HepG2 (cell line): Measurements from ENCODE around the gene PTPRCAP. TPM values are rescaled to one million over a fixed set of nuclear protein-coding genes. Genes with fewer than 3 reads are reported as not detected.

Experiments
- CBX5 ChIP-seq: sonication (generic); formaldehyde crosslinking; IDR thresholded peaks from 2 replicates; pipeline ENCODE4 v1.4.0; 2020; ENCODE audit warnings: missing genetic modification reagents, borderline replicate concordance
- FOXK1 ChIP-seq: sonication (generic); formaldehyde crosslinking; IDR thresholded peaks from 2 replicates; pipeline ENCODE4 v1.4.0; 2020; ENCODE audit warnings: low read depth, missing genetic modification reagents, borderline replicate concordance
- KDM1A ChIP-seq: IDR thresholded peaks from 2 replicates; pipeline ENCODE4 v1.6.1; 2016; ENCODE audit warnings: missing compliant biosample characterization
- MATR3 ChIP-seq: sonication (generic); formaldehyde crosslinking; IDR thresholded peaks from 2 replicates; pipeline ENCODE4 v1.4.0; 2020; ENCODE audit warnings: missing genetic modification reagents
- PAX8 ChIP-seq: sonication (generic); formaldehyde crosslinking; IDR thresholded peaks from 2 replicates; pipeline ENCODE4 v1.8.0; 2022; ENCODE audit warnings: mild to moderate bottlenecking, missing genetic modification reagents, borderline replicate concordance
- POGZ ChIP-seq: sonication (generic); formaldehyde crosslinking; IDR thresholded peaks from 2 replicates; pipeline ENCODE4 v1.4.0; 2020; ENCODE audit warnings: mild to moderate bottlenecking, missing genetic modification reagents
- RCOR2 ChIP-seq: IDR thresholded peaks from 2 replicates; pipeline ENCODE4 v1.6.1; 2016; ENCODE audit warnings: missing biosample characterization, missing genetic modification reagents
- SATB2 ChIP-seq: sonication (generic); formaldehyde crosslinking; IDR thresholded peaks from 2 replicates; pipeline ENCODE4 v1.5.0; 2020; ENCODE audit warnings: missing genetic modification reagents
- SIN3B ChIP-seq: fragments of 150-350 bp; IDR thresholded peaks from 2 replicates; pipeline ENCODE4 v1.6.1; 2014; ENCODE audit warnings: low read length
- STAG1 ChIP-seq: sonication (generic); formaldehyde crosslinking; IDR thresholded peaks from 2 replicates; pipeline ENCODE4 v1.4.0; 2020; ENCODE audit warnings: missing genetic modification reagents
- ZNF44 ChIP-seq: sonication (generic); formaldehyde crosslinking; IDR thresholded peaks from 2 replicates; pipeline ENCODE4 v1.5.1; 2020; ENCODE audit warnings: mild to moderate bottlenecking, missing genetic modification reagents
- ZNF746 ChIP-seq: sonication (generic); formaldehyde crosslinking; IDR thresholded peaks from 2 replicates; pipeline ENCODE4 v1.8.0; 2022; ENCODE audit warnings: mild to moderate bottlenecking, missing genetic modification reagents
- polyA plus RNA-seq, 8 experiments: library from polyadenylated mRNA; depleted of rRNA in 3 of 8; stranded (reverse) in 7 of 8; unstranded in 1 of 8; fragments of >200 nt; fragmentation: Illumina TruSeq in 4 of 8; extraction: Trizol in 4 of 8; gene quantifications; 2 replicates each; pipeline versions ENCODE4 v1.2.1 to v1.2.3, GENCODE V29; 2011 to 2016; ENCODE audit warnings: low read depth in 4 of 8, missing spikeins in 1 of 8, mixed read lengths in 1 of 8; ENCODE audit not compliant: insufficient read depth in 1 of 8
- total RNA-seq, 5 experiments: library from RNA; depleted of rRNA; stranded (reverse); fragments of >200 nt; fragmentation: Illumina TruSeq; extraction: Trizol; gene quantifications; 2 replicates each; pipeline ENCODE4 v1.2.3, GENCODE V29; 2016; ENCODE audit warnings: low read depth in 1 of 5
- TF ChIP-seq, protein P1 (sequence below): sonication (generic); formaldehyde crosslinking; IDR thresholded peaks from 2 replicates; pipeline ENCODE4 v1.5.1; 2020; ENCODE audit warnings: mild to moderate bottlenecking, missing genetic modification reagents
- TF ChIP-seq, protein P2 (sequence below): sonication (generic); formaldehyde crosslinking; IDR thresholded peaks from 2 replicates; pipeline ENCODE4 v1.4.0; 2020; ENCODE audit warnings: mild to moderate bottlenecking, low read depth, missing genetic modification reagents
- TF ChIP-seq, protein P3 (sequence below): sonication (generic); formaldehyde crosslinking; conservative IDR thresholded peaks from 2 replicates; pipeline ENCODE4 v1.4.0; 2020; ENCODE audit warnings: missing genetic modification reagents
- TF ChIP-seq, protein P4 (sequence below): sonication (generic); formaldehyde crosslinking; IDR thresholded peaks from 2 replicates; pipeline ENCODE4 v1.4.0; 2020; ENCODE audit warnings: mild to moderate bottlenecking, missing genetic modification reagents
- TF ChIP-seq, protein P5 (sequence below): sonication (generic); formaldehyde crosslinking; IDR thresholded peaks from 2 replicates; pipeline ENCODE4 v1.8.0; 2023; ENCODE audit warnings: mild to moderate bottlenecking, missing genetic modification reagents
- TF ChIP-seq, protein P6 (sequence below): sonication (generic); formaldehyde crosslinking; IDR thresholded peaks from 2 replicates; pipeline ENCODE4 v1.8.1; 2023; ENCODE audit warnings: mild to moderate bottlenecking, missing genetic modification reagents, borderline replicate concordance

The PTPRCAP gene
- total and polyA plus RNA-seq, 2 of the 13 experiments (the other 11 are each of a cell fraction or from before 2014, with no cell fraction given) = 0.60 to 0.70 TPM

DNA sequence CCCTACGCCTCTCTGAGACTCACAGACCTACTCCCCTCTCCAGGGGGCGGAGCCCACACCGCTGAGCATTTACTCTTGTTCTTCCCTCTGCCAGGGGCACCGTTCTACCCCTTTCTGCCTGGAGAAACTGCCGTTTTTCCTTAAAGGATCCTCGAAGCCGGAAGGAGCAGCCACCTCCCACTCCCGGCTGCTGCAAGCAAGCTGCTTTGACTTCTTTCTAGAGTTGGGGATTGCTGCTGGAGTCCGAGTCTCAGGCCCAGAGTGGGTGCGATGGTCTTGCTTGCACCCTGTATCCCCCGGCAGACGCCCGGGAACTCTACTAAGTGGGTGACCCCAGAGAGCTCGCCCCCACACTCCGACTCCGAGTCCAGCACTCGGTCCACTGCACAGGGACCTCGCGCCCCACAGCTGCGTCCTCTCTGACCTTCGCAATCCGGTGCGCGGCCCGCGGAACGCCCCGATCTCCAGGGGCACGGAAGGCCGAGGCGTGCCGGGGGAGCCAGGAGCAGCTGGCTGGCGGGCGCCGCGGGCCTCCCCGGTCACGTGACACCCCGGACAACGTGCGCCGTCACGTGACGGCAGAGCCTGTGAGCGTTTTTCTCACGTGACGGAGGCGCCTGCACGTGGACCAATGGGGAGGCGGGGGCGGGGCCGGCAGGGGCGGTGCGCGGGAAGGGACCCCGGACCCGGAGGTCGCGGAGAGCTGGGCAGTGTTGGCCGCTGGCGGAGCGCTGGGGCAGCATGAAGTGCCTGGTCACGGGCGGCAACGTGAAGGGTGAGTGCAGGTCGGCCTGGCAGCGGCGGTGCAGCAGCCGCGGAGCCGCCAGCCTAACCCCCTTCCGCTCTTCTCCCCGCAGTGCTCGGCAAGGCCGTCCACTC is 45.9 kb downstream of the PTPRCAP start, which contains the start of gene RAD9A (continued):
- TF ChIP-seq, protein P1, sequence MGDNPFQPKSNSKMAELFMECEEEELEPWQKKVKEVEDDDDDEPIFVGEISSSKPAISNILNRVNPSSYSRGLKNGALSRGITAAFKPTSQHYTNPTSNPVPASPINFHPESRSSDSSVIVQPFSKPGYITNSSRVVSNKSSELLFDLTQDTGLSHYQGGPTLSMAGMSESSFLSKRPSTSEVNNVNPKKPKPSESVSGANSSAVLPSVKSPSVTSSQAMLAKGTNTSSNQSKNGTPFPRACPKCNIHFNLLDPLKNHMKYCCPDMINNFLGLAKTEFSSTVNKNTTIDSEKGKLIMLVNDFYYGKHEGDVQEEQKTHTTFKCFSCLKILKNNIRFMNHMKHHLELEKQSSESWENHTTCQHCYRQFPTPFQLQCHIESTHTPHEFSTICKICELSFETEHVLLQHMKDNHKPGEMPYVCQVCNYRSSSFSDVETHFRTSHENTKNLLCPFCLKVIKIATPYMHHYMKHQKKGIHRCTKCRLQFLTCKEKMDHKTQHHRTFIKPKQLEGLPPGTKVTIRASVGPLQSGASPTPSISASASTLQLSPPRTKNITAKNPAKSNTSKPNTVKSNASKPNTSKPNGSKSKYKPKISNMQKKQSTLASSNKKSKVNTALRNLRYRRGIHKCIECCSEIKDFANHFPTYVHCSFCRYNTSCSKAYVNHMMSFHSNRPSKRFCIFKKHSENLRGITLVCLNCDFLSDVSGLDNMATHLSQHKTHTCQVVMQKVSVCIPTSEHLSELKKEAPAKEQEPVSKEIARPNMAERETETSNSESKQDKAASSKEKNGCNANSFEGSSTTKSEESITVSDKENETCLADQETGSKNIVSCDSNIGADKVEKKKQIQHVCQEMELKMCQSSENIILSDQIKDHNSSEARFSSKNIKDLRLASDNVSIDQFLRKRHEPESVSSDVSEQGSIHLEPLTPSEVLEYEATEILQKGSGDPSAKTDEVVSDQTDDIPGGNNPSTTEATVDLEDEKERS (CRISPR knock-in tag) = peak; percentile 78
- TF ChIP-seq KDM1A (no peak), SIN3B (peak; percentile 53; the same call in 1 of the 2 replicates), SATB2 (CRISPR knock-in tag) (no peak), CBX5 (CRISPR knock-in tag) (peak; percentile 68), ZNF746 (CRISPR knock-in tag) (peak; percentile 78; the same call in 1 of the 2 replicates), RCOR2 (CRISPR knock-in tag) (0 out of 2 replicates have a peak, but pooled peaks have one; percentile 31), ZNF44 (CRISPR knock-in tag) (peak; percentile 94), STAG1 (no peak), FOXK1 (CRISPR knock-in tag) (peak; percentile 86; the same call in 1 of the 2 replicates), PAX8 (CRISPR knock-in tag) (no peak), MATR3 (no peak), POGZ (peak; percentile 86; the same call in 1 of the 2 replicates)
- TF ChIP-seq, protein P2, sequence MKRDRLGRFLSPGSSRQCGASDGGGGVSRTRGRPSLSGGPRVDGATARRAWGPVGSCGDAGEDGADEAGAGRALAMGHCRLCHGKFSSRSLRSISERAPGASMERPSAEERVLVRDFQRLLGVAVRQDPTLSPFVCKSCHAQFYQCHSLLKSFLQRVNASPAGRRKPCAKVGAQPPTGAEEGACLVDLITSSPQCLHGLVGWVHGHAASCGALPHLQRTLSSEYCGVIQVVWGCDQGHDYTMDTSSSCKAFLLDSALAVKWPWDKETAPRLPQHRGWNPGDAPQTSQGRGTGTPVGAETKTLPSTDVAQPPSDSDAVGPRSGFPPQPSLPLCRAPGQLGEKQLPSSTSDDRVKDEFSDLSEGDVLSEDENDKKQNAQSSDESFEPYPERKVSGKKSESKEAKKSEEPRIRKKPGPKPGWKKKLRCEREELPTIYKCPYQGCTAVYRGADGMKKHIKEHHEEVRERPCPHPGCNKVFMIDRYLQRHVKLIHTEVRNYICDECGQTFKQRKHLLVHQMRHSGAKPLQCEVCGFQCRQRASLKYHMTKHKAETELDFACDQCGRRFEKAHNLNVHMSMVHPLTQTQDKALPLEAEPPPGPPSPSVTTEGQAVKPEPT = peak; percentile 62
- TF ChIP-seq, protein P3, sequence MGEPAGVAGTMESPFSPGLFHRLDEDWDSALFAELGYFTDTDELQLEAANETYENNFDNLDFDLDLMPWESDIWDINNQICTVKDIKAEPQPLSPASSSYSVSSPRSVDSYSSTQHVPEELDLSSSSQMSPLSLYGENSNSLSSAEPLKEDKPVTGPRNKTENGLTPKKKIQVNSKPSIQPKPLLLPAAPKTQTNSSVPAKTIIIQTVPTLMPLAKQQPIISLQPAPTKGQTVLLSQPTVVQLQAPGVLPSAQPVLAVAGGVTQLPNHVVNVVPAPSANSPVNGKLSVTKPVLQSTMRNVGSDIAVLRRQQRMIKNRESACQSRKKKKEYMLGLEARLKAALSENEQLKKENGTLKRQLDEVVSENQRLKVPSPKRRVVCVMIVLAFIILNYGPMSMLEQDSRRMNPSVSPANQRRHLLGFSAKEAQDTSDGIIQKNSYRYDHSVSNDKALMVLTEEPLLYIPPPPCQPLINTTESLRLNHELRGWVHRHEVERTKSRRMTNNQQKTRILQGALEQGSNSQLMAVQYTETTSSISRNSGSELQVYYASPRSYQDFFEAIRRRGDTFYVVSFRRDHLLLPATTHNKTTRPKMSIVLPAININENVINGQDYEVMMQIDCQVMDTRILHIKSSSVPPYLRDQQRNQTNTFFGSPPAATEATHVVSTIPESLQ = peak; percentile 90; the same call in 1 of the 2 replicates
- TF ChIP-seq, protein P4, sequence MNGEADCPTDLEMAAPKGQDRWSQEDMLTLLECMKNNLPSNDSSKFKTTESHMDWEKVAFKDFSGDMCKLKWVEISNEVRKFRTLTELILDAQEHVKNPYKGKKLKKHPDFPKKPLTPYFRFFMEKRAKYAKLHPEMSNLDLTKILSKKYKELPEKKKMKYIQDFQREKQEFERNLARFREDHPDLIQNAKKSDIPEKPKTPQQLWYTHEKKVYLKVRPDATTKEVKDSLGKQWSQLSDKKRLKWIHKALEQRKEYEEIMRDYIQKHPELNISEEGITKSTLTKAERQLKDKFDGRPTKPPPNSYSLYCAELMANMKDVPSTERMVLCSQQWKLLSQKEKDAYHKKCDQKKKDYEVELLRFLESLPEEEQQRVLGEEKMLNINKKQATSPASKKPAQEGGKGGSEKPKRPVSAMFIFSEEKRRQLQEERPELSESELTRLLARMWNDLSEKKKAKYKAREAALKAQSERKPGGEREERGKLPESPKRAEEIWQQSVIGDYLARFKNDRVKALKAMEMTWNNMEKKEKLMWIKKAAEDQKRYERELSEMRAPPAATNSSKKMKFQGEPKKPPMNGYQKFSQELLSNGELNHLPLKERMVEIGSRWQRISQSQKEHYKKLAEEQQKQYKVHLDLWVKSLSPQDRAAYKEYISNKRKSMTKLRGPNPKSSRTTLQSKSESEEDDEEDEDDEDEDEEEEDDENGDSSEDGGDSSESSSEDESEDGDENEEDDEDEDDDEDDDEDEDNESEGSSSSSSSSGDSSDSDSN = peak; percentile 83; the same call in 1 of the 2 replicates
- TF ChIP-seq, protein P5, sequence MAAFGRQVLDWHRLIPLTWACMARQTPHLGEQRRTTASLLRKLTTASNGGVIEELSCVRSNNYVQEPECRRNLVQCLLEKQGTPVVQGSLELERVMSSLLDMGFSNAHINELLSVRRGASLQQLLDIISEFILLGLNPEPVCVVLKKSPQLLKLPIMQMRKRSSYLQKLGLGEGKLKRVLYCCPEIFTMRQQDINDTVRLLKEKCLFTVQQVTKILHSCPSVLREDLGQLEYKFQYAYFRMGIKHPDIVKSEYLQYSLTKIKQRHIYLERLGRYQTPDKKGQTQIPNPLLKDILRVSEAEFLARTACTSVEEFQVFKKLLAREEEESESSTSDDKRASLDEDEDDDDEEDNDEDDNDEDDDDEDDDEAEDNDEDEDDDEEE (CRISPR knock-in tag) = 0 out of 2 replicates have a peak, but pooled peaks have one; percentile 57
- TF ChIP-seq, protein P6, sequence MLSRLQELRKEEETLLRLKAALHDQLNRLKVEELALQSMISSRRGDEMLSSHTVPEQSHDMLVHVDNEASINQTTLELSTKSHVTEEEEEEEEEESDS (CRISPR knock-in tag) = peak; percentile 89; the same call in 1 of the 2 replicates
